ENCODE results near the gene NTRK3.

Gene NTRK3

DNA sequence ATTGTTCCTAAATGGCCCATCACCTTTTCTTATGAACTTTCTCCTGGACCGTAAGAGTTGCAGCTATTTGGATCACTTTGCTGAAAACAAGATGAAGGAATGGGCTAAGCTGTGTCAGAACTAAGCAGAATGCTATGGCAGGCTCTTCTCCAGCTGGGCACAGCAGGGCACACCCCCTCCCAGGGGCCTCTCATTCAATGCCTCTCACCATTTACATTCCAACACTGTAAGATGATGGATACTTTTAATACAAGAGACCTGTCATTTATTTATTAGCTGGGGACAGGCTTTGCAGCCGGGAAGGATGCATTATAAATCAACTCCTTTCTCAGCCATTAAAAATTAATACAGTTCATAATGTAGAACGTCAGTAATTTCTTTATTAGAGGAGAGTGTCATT lies 240.1 kb downstream of the NTRK3 start:
- DNase-seq (ENCODE audit: low read depth) = no peak
- no peak overlapping the region for H3K4me3 ChIP-seq (ENCODE audit: control insufficient read depth, low read depth, low read length)
- TF ChIP-seq, protein P1, sequence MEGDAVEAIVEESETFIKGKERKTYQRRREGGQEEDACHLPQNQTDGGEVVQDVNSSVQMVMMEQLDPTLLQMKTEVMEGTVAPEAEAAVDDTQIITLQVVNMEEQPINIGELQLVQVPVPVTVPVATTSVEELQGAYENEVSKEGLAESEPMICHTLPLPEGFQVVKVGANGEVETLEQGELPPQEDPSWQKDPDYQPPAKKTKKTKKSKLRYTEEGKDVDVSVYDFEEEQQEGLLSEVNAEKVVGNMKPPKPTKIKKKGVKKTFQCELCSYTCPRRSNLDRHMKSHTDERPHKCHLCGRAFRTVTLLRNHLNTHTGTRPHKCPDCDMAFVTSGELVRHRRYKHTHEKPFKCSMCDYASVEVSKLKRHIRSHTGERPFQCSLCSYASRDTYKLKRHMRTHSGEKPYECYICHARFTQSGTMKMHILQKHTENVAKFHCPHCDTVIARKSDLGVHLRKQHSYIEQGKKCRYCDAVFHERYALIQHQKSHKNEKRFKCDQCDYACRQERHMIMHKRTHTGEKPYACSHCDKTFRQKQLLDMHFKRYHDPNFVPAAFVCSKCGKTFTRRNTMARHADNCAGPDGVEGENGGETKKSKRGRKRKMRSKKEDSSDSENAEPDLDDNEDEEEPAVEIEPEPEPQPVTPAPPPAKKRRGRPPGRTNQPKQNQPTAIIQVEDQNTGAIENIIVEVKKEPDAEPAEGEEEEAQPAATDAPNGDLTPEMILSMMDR (conservative IDR thresholded peaks at IDR 0.05; ENCODE audit: control insufficient read depth, insufficient read depth, low read depth, low read length) = no peak

DNA sequence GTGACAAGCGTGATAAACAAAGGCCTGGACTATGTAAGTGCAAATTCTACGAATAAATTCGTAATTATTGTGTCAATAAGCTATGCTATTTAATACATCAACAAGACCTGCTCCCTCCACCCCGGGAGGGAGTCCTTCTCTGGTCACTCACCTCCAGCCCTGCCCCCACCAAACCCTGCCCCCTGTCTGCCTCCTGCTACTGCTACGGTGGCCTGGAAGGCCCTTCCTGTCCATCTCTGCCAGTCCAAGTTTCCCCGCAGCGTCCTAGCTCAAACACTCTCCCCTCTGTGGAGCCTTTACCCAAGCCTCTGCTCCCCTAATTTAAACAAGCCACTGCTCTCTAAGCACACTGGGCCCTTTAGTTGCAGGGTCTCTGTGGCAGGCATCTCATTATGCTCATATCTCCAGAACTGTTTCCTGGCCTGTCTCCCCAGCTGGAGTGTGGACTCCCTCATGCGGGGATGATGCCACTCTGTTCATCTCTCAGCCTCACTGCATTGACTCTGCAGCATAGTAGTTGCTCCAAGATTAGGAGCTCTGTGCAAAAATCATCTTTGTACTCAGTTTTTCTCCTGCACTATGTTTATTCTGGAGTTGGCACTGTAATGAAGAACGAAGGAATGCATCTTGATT lies 241.2 kb downstream of the NTRK3 start:
- TF ChIP-seq, protein P1 (conservative IDR thresholded peaks at IDR 0.05; ENCODE audit: control insufficient read depth, insufficient read depth, low read depth, low read length) = no peak
- DNase-seq (ENCODE audit: low read depth) = no peak
- H3K4me3 ChIP-seq (ENCODE audit: control insufficient read depth, low read depth, low read length) = no peak overlapping the region

DNA sequence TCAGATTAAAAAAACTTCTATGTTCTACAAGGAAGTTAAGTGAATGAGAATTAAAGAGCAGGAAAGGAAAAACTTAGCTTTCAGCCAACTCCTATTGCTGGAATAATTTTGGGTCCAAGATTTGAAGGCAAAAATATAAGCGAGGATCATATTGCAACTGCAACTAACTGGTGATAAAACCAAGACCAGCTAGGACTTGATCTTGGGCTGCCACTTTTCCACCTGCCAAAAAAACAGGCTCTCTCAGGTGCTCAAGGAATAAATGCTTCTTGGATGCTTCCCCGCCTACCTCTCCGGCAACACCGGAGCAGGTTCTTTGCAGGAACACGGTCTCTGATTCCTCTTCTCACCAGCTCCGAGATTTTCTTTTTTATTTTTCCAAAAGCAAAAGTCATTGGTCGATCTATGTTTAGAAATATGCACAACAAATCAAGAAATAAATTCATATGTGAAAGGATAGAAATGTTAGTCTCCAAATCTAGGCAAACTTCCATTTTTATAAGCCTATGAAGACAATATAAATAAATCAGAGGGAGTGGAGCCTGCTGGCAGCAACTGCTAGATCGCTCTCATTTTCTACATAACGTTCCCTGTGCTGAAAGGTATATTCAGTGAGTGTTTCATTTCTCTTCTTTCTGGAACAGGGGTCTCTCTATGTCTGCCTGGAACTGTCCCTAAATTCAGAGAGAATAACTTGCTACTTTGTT lies 241.9 kb downstream of the NTRK3 start:
- no peak for DNase-seq (ENCODE audit: low read depth)
- TF ChIP-seq, protein P1 (conservative IDR thresholded peaks at IDR 0.05; ENCODE audit: control insufficient read depth, insufficient read depth, low read depth, low read length) = no peak
- H3K4me3 ChIP-seq (ENCODE audit: control insufficient read depth, low read depth, low read length) = no peak overlapping the region

DNA sequence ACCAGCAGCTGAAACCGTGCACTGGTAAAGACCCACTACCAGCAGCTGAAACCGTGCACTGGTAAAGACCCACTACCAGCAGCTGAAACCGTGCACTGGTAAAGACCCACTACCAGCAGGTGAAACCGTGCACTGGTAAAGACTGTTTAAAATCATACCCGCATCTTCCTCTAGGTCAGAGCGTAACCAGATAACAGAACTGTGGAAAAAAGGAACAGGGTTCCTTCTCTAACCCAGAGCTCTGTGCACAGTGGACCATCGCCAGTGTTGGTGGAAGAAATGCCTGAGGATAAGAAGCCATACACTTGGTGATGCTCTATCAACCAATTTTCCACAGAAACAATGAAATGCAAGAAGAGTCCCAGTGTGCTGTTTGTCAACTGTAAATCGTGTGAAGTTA lies 243.4 kb downstream of the NTRK3 start:
- TF ChIP-seq, protein P1 (conservative IDR thresholded peaks at IDR 0.05; ENCODE audit: control insufficient read depth, insufficient read depth, low read depth, low read length) = no peak
- no peak for DNase-seq (ENCODE audit: low read depth)
- no peak overlapping the region for H3K4me3 ChIP-seq (ENCODE audit: control insufficient read depth, low read depth, low read length)

DNA sequence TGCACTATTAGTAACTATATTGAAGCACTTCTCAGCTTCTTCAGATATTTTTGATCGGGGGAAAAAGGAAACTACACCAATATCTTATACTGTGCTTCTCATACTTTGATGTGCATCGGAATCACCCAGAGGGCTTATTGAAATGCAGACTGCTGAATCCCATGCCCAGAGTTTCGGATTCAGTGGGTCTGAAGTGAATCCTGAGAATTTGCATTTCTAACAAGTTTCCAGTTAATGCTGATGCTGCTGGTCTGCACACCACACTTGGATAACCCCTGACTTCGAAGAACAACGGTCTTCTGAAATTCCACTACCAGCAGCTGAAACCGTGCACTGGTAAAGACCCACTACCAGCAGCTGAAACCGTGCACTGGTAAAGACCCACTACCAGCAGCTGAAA lies 243.9 kb downstream of the NTRK3 start:
- TF ChIP-seq, protein P1 (conservative IDR thresholded peaks at IDR 0.05; ENCODE audit: control insufficient read depth, insufficient read depth, low read depth, low read length) = no peak
- H3K4me3 ChIP-seq (ENCODE audit: control insufficient read depth, low read depth, low read length) = no peak overlapping the region
- DNase-seq (ENCODE audit: low read depth) = no peak

DNA sequence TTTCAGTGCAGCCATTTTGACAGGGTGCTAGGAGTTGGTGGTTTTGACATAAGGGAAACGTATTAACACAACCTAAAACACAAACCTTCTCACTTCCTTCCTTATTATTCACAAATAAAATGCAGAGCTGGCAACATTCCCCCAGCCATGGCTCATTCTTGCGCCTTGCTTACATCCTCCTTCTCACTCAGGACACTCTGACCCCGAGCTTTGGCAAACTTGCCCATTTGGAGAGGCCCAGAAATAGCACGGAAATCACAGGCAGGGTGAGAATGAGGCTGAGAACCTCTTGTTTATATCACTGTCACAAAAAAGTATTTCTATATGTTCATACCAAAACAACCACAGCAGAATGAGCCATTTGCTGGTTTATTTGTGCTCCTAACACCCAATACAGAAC lies 244.3 kb downstream of the NTRK3 start:
- no peak overlapping the region for H3K4me3 ChIP-seq (ENCODE audit: control insufficient read depth, low read depth, low read length)
- TF ChIP-seq, protein P1 (conservative IDR thresholded peaks at IDR 0.05; ENCODE audit: control insufficient read depth, insufficient read depth, low read depth, low read length) = no peak
- no peak for DNase-seq (ENCODE audit: low read depth)

Data from fibroblast of mammary gland (primary cell).